Central memory CD8-positive, alpha-beta T cell (primary cell): ENCODE measurements around the gene ILK.

ENCODE experiments used
- ATAC-seq: fragments of 150-1000 bp; cut with Tn5 transposase; replicated peaks from 2 replicates; pipeline ENCODE4 v1.10.0; 2022; ENCODE audit warnings: mild to moderate bottlenecking, moderate FRiP score, moderate number of reproducible peaks; ENCODE audit not compliant: poor library complexity, severe bottlenecking; ENCODE audit errors: extremely low read depth
- DNase-seq, 2 donors: peaks; one replicate each; pipeline ENCODE4 v3.0.0; 2021; ENCODE audit warnings: low spot score in 2 of 2
- H3K27ac Mint-ChIP-seq: one replicate; pipeline ENCODE4 v1.8.0; 2022; ENCODE audit warnings: low read depth, mild to moderate bottlenecking, moderate library complexity, mixed read lengths
- H3K27me3 Mint-ChIP-seq: one replicate; pipeline ENCODE4 v1.8.0; 2022; ENCODE audit warnings: mixed read lengths
- H3K36me3 Mint-ChIP-seq: one replicate; pipeline ENCODE4 v1.8.0; 2022; ENCODE audit warnings: mild to moderate bottlenecking, moderate library complexity, mixed read lengths; ENCODE audit not compliant: insufficient read depth
- H3K4me1 Mint-ChIP-seq: one replicate; pipeline ENCODE4 v1.8.0; 2022; ENCODE audit warnings: mixed read lengths
- H3K4me3 Mint-ChIP-seq: one replicate; pipeline ENCODE4 v1.8.0; 2022; ENCODE audit warnings: mild to moderate bottlenecking, moderate library complexity, mixed read lengths
- H3K9me3 Mint-ChIP-seq: one replicate; pipeline ENCODE4 v1.8.0; 2022; ENCODE audit warnings: mixed read lengths

ILK gene

GRCh38 chr11:6583584-6583983 lies 20.0 kb upstream of the ILK start:
- ATAC-seq, result no peak
- Mint-ChIP-seq H3K9me3 (peaks cover 21% of the 10 kb centered on the region), H3K36me3 (peaks cover 9% of the 10 kb centered on the region), H3K4me3 (no peak overlapping the region), H3K27me3 (no peaks in the 10 kb centered on the region), H3K27ac (no peak overlapping the region), H3K4me1 (no peaks in the 10 kb centered on the region)
- DNase-seq, result no peak

- peaks cover 9% of the 10 kb centered on the region for H3K36me3 Mint-ChIP-seq
- no peaks in the 10 kb centered on the region for H3K27me3 Mint-ChIP-seq
- no peaks in the 10 kb centered on the region for H3K4me1 Mint-ChIP-seq
- DNase-seq, result no peak
- ATAC-seq, result no peak
- H3K9me3 Mint-ChIP-seq, result peaks cover 21% of the 10 kb centered on the region
- H3K4me3 Mint-ChIP-seq, result no peak overlapping the region
- H3K27ac Mint-ChIP-seq, result no peak overlapping the region
Observed at GRCh38 chr11:6584528-6584927, 19.0 kb upstream of the ILK start.

- ATAC-seq, result no peak
Observed at GRCh38 chr11:6586434-6587359, 16.9 kb upstream of the ILK start.

GRCh38 chr11:6587360-6587953 lies 16.1 kb upstream of the ILK start:
- Mint-ChIP-seq H3K27me3 (no peaks in the 10 kb centered on the region), H3K4me1 (no peaks in the 10 kb centered on the region), H3K9me3 (peaks cover 21% of the 10 kb centered on the region), H3K27ac (no peak overlapping the region), H3K36me3 (peaks cover 15% of the 10 kb centered on the region), H3K4me3 (no peak overlapping the region)
- DNase-seq, result no peak
- ATAC-seq, result no peak

More at GRCh38 chr11:6586434-6587359, 16.9 kb upstream of the ILK start:
- no peak overlapping the region for H3K4me3 Mint-ChIP-seq
- H3K4me1 Mint-ChIP-seq, result no peaks in the 10 kb centered on the region
- no peak for DNase-seq
- no peaks in the 10 kb centered on the region for H3K27me3 Mint-ChIP-seq
- H3K36me3 Mint-ChIP-seq, result peaks cover 13% of the 10 kb centered on the region
- no peak overlapping the region for H3K27ac Mint-ChIP-seq
- peaks cover 21% of the 10 kb centered on the region for H3K9me3 Mint-ChIP-seq

- peaks cover 18% of the 10 kb centered on the region for H3K36me3 Mint-ChIP-seq
- no peak overlapping the region for H3K4me3 Mint-ChIP-seq
- ATAC-seq, result no peak
- no peaks in the 10 kb centered on the region for H3K27me3 Mint-ChIP-seq
- no peak overlapping the region for H3K27ac Mint-ChIP-seq
- DNase-seq, result no peak
- H3K4me1 Mint-ChIP-seq, result no peaks in the 10 kb centered on the region
- H3K9me3 Mint-ChIP-seq, result peaks cover 17% of the 10 kb centered on the region
Observed at GRCh38 chr11:6588018-6588417, 15.6 kb upstream of the ILK start.

GRCh38 chr11:6594142-6594768 lies 9.3 kb upstream of the ILK start:
- Mint-ChIP-seq H3K36me3 (peaks cover 47% of the 10 kb centered on the region), H3K9me3 (no peaks in the 10 kb centered on the region), H3K27ac (peak overlapping the region; percentile 30), H3K4me1 (peaks cover 38% of the 10 kb centered on the region), H3K4me3 (no peak overlapping the region), H3K27me3 (no peaks in the 10 kb centered on the region)
- ATAC-seq (no peak), DNase-seq (no peak)

GRCh38 chr11:6596239-6596877 lies 7.2 kb upstream of the ILK start:
- Mint-ChIP-seq H3K4me3 (no peak overlapping the region), H3K9me3 (no peaks in the 10 kb centered on the region), H3K36me3 (peaks cover 53% of the 10 kb centered on the region), H3K27me3 (no peaks in the 10 kb centered on the region), H3K4me1 (peaks cover 42% of the 10 kb centered on the region), H3K27ac (no peak overlapping the region)
- no peak for ATAC-seq
- no peak for DNase-seq

GRCh38 chr11:6598555-6598954 lies 5.0 kb upstream of the ILK start:
- peaks cover 46% of the 10 kb centered on the region for H3K36me3 Mint-ChIP-seq

GRCh38 chr11:6599449-6599848 lies 4.1 kb upstream of the ILK start:
- Mint-ChIP-seq H3K4me3 (no peak overlapping the region), H3K9me3 (no peaks in the 10 kb centered on the region), H3K27me3 (no peaks in the 10 kb centered on the region), H3K4me1 (peaks cover 30% of the 10 kb centered on the region), H3K27ac (no peak overlapping the region), H3K36me3 (peaks cover 39% of the 10 kb centered on the region)
- ATAC-seq (no peak), DNase-seq (no peak)

More at GRCh38 chr11:6598555-6598954, 5.0 kb upstream of the ILK start:
- ATAC-seq (no peak), DNase-seq (no peak)
- Mint-ChIP-seq H3K4me1 (peaks cover 39% of the 10 kb centered on the region), H3K27me3 (no peaks in the 10 kb centered on the region), H3K27ac (no peak overlapping the region), H3K4me3 (no peak overlapping the region), H3K9me3 (no peaks in the 10 kb centered on the region)

GRCh38 chr11:6599881-6600390 lies 3.6 kb upstream of the ILK start:
- Mint-ChIP-seq H3K9me3 (no peaks in the 10 kb centered on the region), H3K4me3 (no peak overlapping the region), H3K4me1 (peaks cover 26% of the 10 kb centered on the region), H3K27me3 (no peaks in the 10 kb centered on the region), H3K27ac (no peak overlapping the region), H3K36me3 (peaks cover 37% of the 10 kb centered on the region)
- DNase-seq, result no peak
- no peak for ATAC-seq

GRCh38 chr11:6601041-6601461 lies 2.5 kb upstream of the ILK start:
- DNase-seq (no peak), ATAC-seq (no peak)
- Mint-ChIP-seq H3K4me3 (no peak overlapping the region), H3K9me3 (no peaks in the 10 kb centered on the region), H3K27ac (no peak overlapping the region), H3K27me3 (no peaks in the 10 kb centered on the region), H3K4me1 (peaks cover 26% of the 10 kb centered on the region), H3K36me3 (peaks cover 34% of the 10 kb centered on the region)
